Effector CD8-positive, alpha-beta T cell (primary cell): ENCODE data around the gene PRPF40B.

Source experiments
- DNase-seq: peaks from one replicate; lab custom pipeline; 2025; lab: John Stamatoyannopoulos, UW

Gene PRPF40B

DNA sequence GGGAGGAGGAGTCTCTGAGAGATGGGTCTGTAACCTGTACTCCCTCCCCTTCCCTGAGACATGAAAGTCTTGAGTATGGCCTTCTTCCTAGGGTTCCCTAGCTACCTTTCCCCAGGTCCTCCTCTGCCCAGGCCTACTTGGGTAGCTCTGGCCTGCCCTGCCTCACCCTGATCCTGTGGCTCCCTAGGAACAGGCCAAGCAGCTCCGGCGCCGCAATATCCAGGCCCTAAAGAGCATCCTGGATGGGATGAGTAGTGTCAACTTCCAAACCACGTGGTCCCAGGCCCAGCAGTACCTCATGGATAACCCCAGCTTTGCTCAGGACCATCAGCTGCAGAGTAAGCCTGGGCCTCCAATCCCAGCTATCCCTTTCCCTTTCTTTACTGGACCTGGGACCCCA is 12.3 kb downstream of the PRPF40B start:
- no peak for DNase-seq

GRCh38 chr12:49636574-49636973 is 13.2 kb downstream of the PRPF40B start:
- DNase-seq, result no peak

GRCh38 chr12:49636979-49637755 is 13.8 kb downstream of the PRPF40B start:
- peak; percentile 28 for DNase-seq

GRCh38 chr12:49641748-49642369 is 18.5 kb downstream of the PRPF40B start:
- DNase-seq, result no peak

DNA sequence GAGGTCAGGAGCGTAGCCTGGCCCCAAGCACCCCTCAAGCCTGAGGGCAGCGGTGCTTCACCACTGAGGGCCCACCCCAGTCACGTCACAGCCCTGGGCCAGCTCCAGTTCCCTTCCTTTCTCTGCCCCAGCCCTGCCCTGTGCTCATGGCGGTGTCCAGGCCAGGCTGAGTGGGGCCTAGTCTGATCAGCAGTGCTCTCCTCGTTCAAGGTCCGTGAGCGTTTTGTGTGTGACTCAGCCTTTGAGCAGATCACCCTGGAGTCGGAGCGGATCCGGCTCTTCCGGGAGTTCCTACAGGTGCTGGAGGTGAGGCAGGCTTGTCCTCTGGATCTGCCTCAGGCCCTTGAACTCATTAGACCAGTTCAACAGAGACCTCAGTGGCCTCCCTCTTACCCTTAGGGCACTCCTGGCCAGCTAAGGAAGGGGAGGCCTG is 19.0 kb downstream of the PRPF40B start:
- DNase-seq, result no peak

- no peak for DNase-seq
Observed at GRCh38 chr12:49643135-49643534, 19.8 kb downstream of the PRPF40B start.

- DNase-seq, result no peak
Observed at GRCh38 chr12:49643961-49644619, 20.7 kb downstream of the PRPF40B start.

- DNase-seq, result peak; percentile 74
Observed at GRCh38 chr12:49644620-49644994, 21.2 kb downstream of the PRPF40B start.

DNA sequence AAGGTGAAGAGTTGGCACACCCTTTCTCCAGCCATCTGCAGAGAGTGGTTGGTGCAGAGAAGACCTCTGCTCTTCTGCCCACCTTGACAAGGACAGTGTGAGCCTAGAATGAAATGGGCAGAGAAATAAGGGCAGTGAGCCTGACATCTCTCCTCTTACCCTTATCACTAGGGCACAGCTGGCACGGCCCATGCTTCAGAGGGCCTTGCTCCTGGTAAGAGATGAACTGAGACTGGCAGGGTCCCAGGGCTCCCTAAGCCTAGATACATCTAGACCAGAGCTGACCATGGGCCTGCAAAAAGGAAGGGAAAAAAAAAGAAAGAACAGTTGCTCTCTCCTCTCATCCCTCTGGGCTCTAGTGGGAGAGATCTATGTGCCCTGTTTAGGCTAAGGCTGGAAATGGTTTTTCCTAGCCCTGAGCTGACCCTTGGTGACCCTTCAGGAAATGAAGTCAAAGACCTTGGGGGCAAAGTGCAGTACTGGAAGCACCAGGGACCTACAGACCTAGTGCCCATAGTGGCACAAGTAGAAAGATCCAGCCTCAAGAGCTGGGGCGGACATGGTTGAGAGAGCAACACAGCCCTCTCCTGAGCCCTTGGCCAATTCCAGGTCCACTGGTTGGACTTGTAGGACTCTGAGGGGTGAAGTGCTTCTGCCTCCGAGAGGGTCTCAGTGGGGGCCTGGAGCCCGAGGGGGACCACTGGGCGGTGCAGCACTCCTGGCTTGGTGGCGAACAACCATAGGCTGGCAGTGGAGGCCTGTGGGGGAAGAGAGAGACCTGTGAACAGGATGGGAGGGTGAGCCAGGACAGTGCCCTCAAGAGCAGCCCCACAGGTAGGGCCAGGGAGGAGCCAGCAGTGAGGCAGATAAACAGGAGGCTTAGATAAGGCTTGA is 22.0 kb downstream of the PRPF40B start:
- no peak for DNase-seq

- no peak for DNase-seq
Observed at GRCh38 chr12:49646331-49646830, 23.0 kb downstream of the PRPF40B start.

DNA sequence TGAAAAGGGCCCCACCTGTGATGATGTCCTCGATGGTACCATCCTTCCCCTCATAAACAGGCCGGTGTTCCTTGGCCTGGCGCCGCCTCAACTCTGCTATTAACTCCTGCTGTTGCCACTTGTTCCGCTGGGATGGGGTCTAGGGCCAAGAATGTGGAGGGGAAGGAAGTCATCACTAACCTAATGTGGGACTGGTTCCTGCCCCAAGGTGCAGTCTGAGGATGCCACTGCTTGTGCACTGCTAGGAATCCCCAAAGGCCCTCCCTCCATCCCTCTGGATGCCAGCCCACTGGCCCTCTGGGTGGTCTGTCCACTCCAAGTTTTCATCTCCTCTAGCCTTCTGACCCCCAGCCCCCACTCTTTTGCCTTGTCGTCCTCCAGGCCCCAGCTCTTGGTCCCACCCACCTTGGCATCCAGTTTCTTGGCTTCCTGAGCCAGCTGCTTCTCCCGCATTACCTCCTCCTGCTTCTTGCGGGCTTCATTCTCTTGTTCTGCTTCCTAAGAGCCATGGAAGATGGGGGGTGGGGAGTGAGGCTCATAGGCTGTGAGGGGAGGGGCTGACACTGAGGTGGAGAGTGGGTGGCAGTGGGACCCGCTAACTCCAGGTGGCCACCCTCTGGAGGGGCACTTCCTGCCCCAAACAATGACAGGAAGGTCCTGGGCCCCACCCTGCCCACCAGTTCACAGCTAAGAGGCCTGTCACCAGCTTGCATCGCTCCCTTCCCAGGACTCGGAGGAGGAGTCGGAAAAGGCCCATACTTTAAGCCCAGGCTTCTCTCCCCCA is 23.7 kb downstream of the PRPF40B start:
- DNase-seq, result no peak

GRCh38 chr12:49647827-49648711 is 24.7 kb downstream of the PRPF40B start:
- no peak for DNase-seq

- no peak for DNase-seq
Observed at GRCh38 chr12:49648712-49649003, 25.3 kb downstream of the PRPF40B start.

GRCh38 chr12:49649445-49649844 is 26.1 kb downstream of the PRPF40B start:
- DNase-seq, result no peak

- DNase-seq, result no peak
Observed at GRCh38 chr12:49649892-49650291, 26.5 kb downstream of the PRPF40B start.

DNA sequence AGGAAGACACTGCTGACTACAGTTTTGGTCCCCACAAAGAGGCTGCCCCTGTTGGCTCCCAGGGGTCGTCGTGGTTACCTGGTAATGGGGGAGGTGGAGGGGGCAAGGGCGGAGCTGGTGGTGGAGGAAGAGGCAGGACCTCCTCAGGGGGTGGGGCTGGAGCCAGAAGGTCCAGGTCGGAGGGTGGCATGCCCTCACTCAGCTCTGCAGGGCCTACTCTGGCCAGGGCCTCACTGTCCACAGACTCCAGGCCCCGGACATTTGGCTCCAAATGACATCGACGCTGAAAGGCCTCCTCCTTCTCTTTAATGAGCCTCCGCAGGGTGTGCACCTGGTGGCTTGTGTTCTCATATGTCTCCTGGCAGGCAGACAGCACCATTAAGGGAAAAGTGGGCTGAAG is 28.5 kb downstream of the PRPF40B start:
- no peak for DNase-seq

DNA sequence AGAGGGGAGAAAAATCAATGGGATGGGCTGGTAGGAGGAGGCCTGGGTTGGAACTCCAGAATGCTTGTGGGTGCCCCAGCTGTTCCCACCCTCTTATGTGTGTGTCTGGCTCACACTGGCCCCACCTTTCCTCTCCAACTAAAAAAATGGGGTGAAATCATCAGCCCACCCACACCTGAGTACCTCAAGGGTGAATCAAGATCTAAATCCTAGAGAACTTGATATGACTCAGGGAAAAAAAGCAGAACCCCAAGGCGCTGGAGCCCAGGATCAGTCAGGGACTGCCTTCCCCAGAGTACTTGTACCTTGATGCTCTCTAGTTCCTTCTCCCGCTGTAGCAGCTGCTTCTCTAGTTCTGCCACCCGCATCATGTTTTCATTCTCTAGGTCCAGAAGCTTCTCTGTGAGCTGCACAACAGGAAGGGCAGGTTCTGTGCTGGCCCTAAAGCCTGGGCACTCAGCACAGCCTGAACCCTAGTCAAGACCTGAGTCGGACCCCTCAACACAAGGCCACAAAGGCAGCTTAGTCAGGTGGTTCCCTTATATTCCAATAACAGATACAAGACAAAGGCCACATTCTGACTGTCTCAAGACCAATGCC is 29.7 kb downstream of the PRPF40B start:
- DNase-seq, result no peak

DNA sequence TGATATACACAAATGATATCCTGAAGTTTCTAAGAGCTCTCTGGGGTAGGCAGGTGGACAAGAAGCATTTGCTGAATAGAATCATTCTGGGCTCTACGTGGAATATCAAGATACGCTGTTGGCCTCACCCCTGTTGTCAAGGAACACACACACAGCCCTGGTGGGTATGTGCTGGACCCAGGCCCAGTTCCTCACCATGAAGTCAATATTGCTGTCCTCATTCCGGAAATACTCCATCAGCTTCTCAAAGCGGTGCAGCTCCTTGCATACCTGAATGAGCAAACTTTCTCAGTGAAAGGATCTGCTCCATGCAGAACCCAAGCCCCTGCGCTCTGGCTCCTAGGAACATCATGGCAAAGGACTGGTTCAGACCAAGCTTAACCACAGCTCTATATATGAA is 31.4 kb downstream of the PRPF40B start:
- DNase-seq, result no peak

DNA sequence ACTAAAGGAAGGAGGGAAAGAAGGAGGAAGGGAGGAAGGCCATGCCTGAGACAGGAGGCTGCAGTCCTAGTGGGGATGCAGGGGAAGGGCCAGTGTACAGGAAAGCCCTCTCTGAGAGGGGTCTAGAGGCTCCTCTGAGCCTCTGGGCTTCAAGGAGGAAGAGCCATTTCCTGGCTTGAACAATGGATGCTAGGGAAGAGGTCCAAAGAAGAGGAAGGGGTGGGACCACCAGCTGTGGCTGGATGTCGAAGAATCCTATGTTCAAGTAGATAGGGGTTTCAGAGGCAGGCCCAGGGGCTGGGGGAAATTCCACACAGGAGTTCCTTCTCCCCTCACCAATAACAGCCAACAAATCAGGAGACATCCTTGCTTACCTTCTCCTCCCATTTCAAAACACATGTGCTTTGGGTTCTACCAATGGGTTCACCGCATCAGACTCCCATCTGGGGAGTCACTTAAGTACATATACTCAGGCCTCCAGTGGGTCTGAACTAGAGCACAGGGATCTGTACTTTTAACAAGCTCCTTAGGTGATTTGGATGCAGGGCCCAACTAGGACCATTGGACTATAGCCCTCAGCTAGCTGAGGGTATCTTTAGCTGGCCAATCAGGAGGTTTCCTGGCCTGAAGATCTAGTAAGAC is 32.4 kb downstream of the PRPF40B start:
- no peak for DNase-seq
